Measurements from ENCODE around the gene SLC35C1. TPM values are rescaled to one million over a fixed set of nuclear protein-coding genes. Genes with fewer than 3 reads are reported as not detected.

The SLC35C1 gene
- total RNA-seq, 1 experiment from 2014 or later: 14.0 TPM

GRCh38 chr11:45779602-45780001 is 25.3 kb upstream of the SLC35C1 start:
- intact Hi-C loops (cut with micrococcal nuclease; ENCODE audit: unreplicated experiment): no loop called here
- no peaks in the 10 kb centered on the region for H3K4me1 Mint-ChIP-seq (ENCODE audit: low read depth, unreplicated experiment)
- ChIA-PET CTCF (interaction anchor here (1.1 kb wide), 1 partner anchor 8 kb away, joined by 3 read pairs; no protein-coding TSS in a partner anchor), POLR2A (no interaction called here)
- TF ChIP-seq, protein P1, sequence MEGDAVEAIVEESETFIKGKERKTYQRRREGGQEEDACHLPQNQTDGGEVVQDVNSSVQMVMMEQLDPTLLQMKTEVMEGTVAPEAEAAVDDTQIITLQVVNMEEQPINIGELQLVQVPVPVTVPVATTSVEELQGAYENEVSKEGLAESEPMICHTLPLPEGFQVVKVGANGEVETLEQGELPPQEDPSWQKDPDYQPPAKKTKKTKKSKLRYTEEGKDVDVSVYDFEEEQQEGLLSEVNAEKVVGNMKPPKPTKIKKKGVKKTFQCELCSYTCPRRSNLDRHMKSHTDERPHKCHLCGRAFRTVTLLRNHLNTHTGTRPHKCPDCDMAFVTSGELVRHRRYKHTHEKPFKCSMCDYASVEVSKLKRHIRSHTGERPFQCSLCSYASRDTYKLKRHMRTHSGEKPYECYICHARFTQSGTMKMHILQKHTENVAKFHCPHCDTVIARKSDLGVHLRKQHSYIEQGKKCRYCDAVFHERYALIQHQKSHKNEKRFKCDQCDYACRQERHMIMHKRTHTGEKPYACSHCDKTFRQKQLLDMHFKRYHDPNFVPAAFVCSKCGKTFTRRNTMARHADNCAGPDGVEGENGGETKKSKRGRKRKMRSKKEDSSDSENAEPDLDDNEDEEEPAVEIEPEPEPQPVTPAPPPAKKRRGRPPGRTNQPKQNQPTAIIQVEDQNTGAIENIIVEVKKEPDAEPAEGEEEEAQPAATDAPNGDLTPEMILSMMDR (IDR thresholded peaks at IDR 0.05; ENCODE audit: insufficient read depth in 1 of 2, low read depth in 1 of 2, low read length in 1 of 2, severe bottlenecking in 1 of 2, unreplicated experiment in 1 of 2): no peak
- no peak overlapping the region for H3K27ac Mint-ChIP-seq (ENCODE audit: unreplicated experiment)
- H3K4me3 ChIP-seq (ENCODE audit: low read depth, low read length): no peak overlapping the region
- H3K9me3 Mint-ChIP-seq (ENCODE audit: unreplicated experiment): no peaks in the 10 kb centered on the region
- no peaks in the 10 kb centered on the region for H3K36me3 Mint-ChIP-seq (ENCODE audit: insufficient read depth, unreplicated experiment)
- no peaks in the 10 kb centered on the region for H3K4me1 ChIP-seq
- H3K4me3 Mint-ChIP-seq (ENCODE audit: unreplicated experiment): no peak overlapping the region
- BruUV-seq (replicated peaks): no TSS peak
- H3K27me3 ChIP-seq (replicated peaks; ENCODE audit: control insufficient read depth, insufficient read depth, low read length): no peaks in the 10 kb centered on the region
- no peak for DNase-seq
- no peaks in the 10 kb centered on the region for H3K36me3 ChIP-seq (ENCODE audit: control insufficient read depth, insufficient read depth, low read length)
- H3K9me3 ChIP-seq: no peaks in the 10 kb centered on the region
- H3K27me3 Mint-ChIP-seq (ENCODE audit: insufficient read depth, unreplicated experiment): peaks cover 5% of the 10 kb centered on the region

DNA sequence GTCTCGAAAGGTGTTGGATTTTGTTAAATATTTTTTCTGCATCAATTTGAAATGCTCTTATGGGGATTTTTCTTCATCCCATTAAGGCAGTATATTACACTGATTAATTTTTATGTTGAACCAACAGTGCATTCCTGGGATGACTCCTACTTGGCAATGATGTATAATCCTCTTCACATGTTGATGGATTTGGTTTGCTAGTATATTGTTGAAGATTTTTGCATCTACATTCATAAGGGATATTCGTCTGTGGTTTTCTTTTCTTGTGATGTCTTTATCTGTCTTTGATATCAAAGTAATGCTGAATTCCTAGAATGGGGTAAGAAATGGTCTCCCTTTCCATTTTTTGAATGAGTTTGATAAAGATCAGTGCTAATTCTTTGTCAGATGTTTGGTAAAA is 18.7 kb upstream of the SLC35C1 start:
- intact Hi-C loops (cut with micrococcal nuclease; ENCODE audit: unreplicated experiment): no loop called here
- DNase-seq: no peak
- no TSS peak for BruUV-seq (replicated peaks)
- H3K36me3 Mint-ChIP-seq (ENCODE audit: insufficient read depth, unreplicated experiment): no peaks in the 10 kb centered on the region
- no peak overlapping the region for H3K27ac Mint-ChIP-seq (ENCODE audit: unreplicated experiment)
- Histone ChIP-seq H3K36me3 (ENCODE audit: control insufficient read depth, insufficient read depth, low read length) (no peaks in the 10 kb centered on the region), H3K27me3 (replicated peaks; ENCODE audit: control insufficient read depth, insufficient read depth, low read length) (no peaks in the 10 kb centered on the region), H3K4me1 (no peaks in the 10 kb centered on the region), H3K4me3 (ENCODE audit: low read depth, low read length) (no peak overlapping the region), H3K9me3 (no peaks in the 10 kb centered on the region)
- H3K4me1 Mint-ChIP-seq (ENCODE audit: low read depth, unreplicated experiment): no peaks in the 10 kb centered on the region
- ChIA-PET POLR2A (no interaction called here), CTCF (no interaction called here)
- TF ChIP-seq, protein P1 (IDR thresholded peaks at IDR 0.05; ENCODE audit: insufficient read depth in 1 of 2, low read depth in 1 of 2, low read length in 1 of 2, severe bottlenecking in 1 of 2, unreplicated experiment in 1 of 2): no peak
- no peaks in the 10 kb centered on the region for H3K9me3 Mint-ChIP-seq (ENCODE audit: unreplicated experiment)
- H3K4me3 Mint-ChIP-seq (ENCODE audit: unreplicated experiment): no peak overlapping the region
- H3K27me3 Mint-ChIP-seq (ENCODE audit: insufficient read depth, unreplicated experiment): no peaks in the 10 kb centered on the region

- BruUV-seq (replicated peaks): no TSS peak
- no peaks in the 10 kb centered on the region for H3K27me3 ChIP-seq (replicated peaks; ENCODE audit: control insufficient read depth, insufficient read depth, low read length)
- no peak overlapping the region for H3K27ac Mint-ChIP-seq (ENCODE audit: unreplicated experiment)
- CTCF ChIA-PET: no interaction called here
- H3K4me1 ChIP-seq: no peaks in the 10 kb centered on the region
- TF ChIP-seq, protein P1 (IDR thresholded peaks at IDR 0.05; ENCODE audit: insufficient read depth in 1 of 2, low read depth in 1 of 2, low read length in 1 of 2, severe bottlenecking in 1 of 2, unreplicated experiment in 1 of 2): no peak
- DNase-seq: no peak
- POLR2A ChIA-PET: no interaction called here
- no peaks in the 10 kb centered on the region for H3K36me3 ChIP-seq (ENCODE audit: control insufficient read depth, insufficient read depth, low read length)
- no peak overlapping the region for H3K4me3 ChIP-seq (ENCODE audit: low read depth, low read length)
- intact Hi-C loops (cut with micrococcal nuclease; ENCODE audit: unreplicated experiment): no loop called here
- H3K4me3 Mint-ChIP-seq (ENCODE audit: unreplicated experiment): no peak overlapping the region
- no peaks in the 10 kb centered on the region for H3K4me1 Mint-ChIP-seq (ENCODE audit: low read depth, unreplicated experiment)
- no peaks in the 10 kb centered on the region for H3K36me3 Mint-ChIP-seq (ENCODE audit: insufficient read depth, unreplicated experiment)
- H3K9me3 Mint-ChIP-seq (ENCODE audit: unreplicated experiment): no peaks in the 10 kb centered on the region
- no peaks in the 10 kb centered on the region for H3K9me3 ChIP-seq
- H3K27me3 Mint-ChIP-seq (ENCODE audit: insufficient read depth, unreplicated experiment): no peaks in the 10 kb centered on the region
These were observed 16.1 kb upstream of the SLC35C1 start for GRCh38 chr11:45788887-45789286.
